HK-2 (cell line): ENCODE data around the gene PEX3.

Experiments used
- DNase-seq: peaks from one replicate; pipeline ENCODE4 v3.0.0-alpha.2; 2018; ENCODE audit not compliant: unreplicated experiment

PEX3 gene

GRCh38 chr6:143450453-143451371 is at the start of gene PEX3, which contains the start of gene ADAT2:
TSS of gene PEX3 (plus strand) at chr6:143450805. CDS start at chr6:143451043, 238 bp downstream.
TSS of gene ADAT2 (minus strand) at chr6:143450695. CDS start at chr6:143450658, 37 bp downstream.
- peak; percentile 96 for DNase-seq

GRCh38 chr6:143401068-143401446 is 49.5 kb upstream of the PEX3 start:
- no peak for DNase-seq

GRCh38 chr6:143401636-143402370 is 48.8 kb upstream of the PEX3 start:
- no peak for DNase-seq

GRCh38 chr6:143402721-143403336 is 47.8 kb upstream of the PEX3 start:
- no peak for DNase-seq

GRCh38 chr6:143405373-143406154 is 45.0 kb upstream of the PEX3 start:
- DNase-seq = no peak

GRCh38 chr6:143406673-143407072 is 43.9 kb upstream of the PEX3 start:
- no peak for DNase-seq

- DNase-seq = no peak
Observed at GRCh38 chr6:143408151-143408786, 42.3 kb upstream of the PEX3 start.

GRCh38 chr6:143408787-143409162 is 41.8 kb upstream of the PEX3 start:
- DNase-seq = no peak

GRCh38 chr6:143410859-143411270 is 39.7 kb upstream of the PEX3 start:
- DNase-seq = no peak

GRCh38 chr6:143414769-143415168 is 35.8 kb upstream of the PEX3 start:
- DNase-seq = no peak

- no peak for DNase-seq
Observed at GRCh38 chr6:143419526-143419925, 31.1 kb upstream of the PEX3 start.

GRCh38 chr6:143426026-143426425 is 24.6 kb upstream of the PEX3 start:
- no peak for DNase-seq

GRCh38 chr6:143427109-143427817 is 23.3 kb upstream of the PEX3 start:
- DNase-seq = peak; percentile 74

GRCh38 chr6:143429970-143430369 is 20.6 kb upstream of the PEX3 start:
- DNase-seq = no peak

GRCh38 chr6:143431226-143431625 is 19.4 kb upstream of the PEX3 start:
- DNase-seq = no peak

GRCh38 chr6:143432588-143432987 is 18.0 kb upstream of the PEX3 start:
- DNase-seq = no peak

- DNase-seq = no peak
Observed at GRCh38 chr6:143441010-143441409, 9.6 kb upstream of the PEX3 start.

- DNase-seq = no peak
Observed at GRCh38 chr6:143441680-143442545, 8.7 kb upstream of the PEX3 start.

GRCh38 chr6:143443096-143443495 is 7.5 kb upstream of the PEX3 start:
- DNase-seq = no peak
